Astrocyte of the spinal cord (primary cell): Measurements from ENCODE around the gene LIPM.

Experiments used
- DNase-seq: peaks from one replicate; pipeline ENCODE4 v3.0.0; 2011; ENCODE audit warnings: low read depth, low spot score
- H3K4me3 ChIP-seq: 2 replicates; pipeline ENCODE4 v1.5.1; 2011; ENCODE audit warnings: low read depth, mild to moderate bottlenecking, low read length, moderate library complexity
- in situ Hi-C: cut with HindIII; loops from 2 replicates; pipeline ENCODE4 v1.10.0; 2017; ENCODE audit warnings: low sequenced_read_pairs
- TF ChIP-seq, protein P1 (sequence below): IDR thresholded peaks from 2 replicates; pipeline ENCODE4 v1.5.1; 2012; ENCODE audit warnings: low read depth, mild to moderate bottlenecking, low read length, inconsistent platforms

Gene LIPM

DNA sequence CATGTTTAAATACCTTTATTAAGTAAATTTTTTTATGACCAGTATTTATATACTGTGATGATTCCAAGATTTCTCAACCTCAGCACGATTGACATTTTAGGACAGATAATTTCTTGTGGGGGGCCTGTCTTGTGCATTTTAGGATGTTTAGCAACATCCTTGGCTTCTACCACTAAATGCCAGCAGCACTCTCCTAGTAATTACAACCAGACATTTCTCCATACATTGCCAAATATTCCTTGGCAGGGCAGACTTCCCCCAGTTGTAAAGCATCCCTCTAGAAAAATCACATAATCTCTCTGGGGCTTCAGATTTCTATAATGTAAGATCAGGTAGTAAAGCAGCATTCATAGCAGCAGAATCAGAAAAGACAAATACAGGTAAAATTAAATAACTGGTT is 7.8 kb upstream of the LIPM start:
- in situ Hi-C loops = no loop called here
- DNase-seq = no peak
- no peak overlapping the region for H3K4me3 ChIP-seq
- TF ChIP-seq, protein P1, sequence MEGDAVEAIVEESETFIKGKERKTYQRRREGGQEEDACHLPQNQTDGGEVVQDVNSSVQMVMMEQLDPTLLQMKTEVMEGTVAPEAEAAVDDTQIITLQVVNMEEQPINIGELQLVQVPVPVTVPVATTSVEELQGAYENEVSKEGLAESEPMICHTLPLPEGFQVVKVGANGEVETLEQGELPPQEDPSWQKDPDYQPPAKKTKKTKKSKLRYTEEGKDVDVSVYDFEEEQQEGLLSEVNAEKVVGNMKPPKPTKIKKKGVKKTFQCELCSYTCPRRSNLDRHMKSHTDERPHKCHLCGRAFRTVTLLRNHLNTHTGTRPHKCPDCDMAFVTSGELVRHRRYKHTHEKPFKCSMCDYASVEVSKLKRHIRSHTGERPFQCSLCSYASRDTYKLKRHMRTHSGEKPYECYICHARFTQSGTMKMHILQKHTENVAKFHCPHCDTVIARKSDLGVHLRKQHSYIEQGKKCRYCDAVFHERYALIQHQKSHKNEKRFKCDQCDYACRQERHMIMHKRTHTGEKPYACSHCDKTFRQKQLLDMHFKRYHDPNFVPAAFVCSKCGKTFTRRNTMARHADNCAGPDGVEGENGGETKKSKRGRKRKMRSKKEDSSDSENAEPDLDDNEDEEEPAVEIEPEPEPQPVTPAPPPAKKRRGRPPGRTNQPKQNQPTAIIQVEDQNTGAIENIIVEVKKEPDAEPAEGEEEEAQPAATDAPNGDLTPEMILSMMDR = no peak

DNA sequence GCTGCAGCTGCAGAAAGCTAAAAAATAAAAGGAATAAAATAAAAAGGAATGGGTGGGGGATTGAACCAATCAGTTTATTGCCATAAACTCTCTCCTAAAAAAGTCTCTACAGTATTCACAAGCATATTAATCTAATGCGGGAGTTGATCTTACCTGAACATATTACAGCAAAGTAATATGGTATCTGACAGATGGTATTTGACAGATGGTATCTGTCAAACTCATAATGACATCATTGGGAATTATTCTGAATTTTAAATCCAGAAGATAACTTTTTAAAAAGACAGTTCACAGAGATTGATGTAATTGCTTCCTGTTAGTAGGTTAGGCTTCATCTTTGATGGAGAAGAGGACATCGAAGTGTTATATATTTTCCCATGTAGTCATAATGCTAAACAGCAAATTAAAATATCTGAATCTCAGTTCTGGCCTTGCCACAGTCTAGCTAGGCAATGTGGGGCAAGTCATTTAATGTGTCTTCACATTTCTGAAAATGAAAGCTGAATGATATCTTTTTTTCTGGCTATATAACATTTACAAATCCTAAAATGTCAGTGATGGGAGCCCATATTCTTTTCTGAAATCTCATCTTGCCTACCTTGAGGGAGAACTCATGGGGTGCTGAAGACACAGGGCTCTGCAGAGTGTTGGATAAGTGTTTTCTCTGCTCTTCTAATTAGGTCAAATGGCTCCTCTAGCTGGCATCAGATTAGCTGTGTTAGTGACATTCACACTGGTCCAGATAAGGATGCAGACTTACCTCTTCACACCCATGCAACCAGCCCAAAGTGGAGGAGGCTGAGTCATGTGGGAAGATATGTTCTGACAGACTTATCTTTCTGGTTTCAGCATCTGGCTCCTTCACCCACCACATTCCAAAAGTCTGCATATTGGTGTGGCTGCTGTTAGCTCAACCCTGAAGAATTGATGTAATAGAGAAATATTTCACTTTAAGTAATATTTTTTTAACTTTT is 2.1 kb upstream of the LIPM start:
- peak; percentile 27 for DNase-seq
- TF ChIP-seq, protein P1 = no peak
- in situ Hi-C loops = no loop called here
- no peak overlapping the region for H3K4me3 ChIP-seq

DNA sequence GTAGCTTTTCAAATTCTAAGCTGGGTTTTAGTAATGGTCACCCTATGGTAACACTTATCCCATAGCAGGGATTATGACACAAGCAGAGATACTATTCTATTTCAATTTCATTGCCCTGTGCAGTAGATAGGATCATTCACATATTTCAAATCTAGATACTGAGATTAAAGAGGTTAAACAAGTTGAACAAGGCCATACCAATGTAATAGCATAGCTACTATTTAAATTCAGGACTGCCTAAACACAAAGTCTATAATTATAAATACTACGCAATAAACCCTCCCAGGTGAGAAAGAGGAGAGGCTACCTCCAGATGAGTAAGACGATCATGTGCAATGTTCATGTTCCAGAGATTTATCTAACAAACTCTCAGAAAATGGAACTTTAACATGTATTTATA is 1.1 kb downstream of the LIPM start:
- in situ Hi-C loops = no loop called here
- H3K4me3 ChIP-seq = no peak overlapping the region
- no peak for DNase-seq
- TF ChIP-seq, protein P1 = no peak

DNA sequence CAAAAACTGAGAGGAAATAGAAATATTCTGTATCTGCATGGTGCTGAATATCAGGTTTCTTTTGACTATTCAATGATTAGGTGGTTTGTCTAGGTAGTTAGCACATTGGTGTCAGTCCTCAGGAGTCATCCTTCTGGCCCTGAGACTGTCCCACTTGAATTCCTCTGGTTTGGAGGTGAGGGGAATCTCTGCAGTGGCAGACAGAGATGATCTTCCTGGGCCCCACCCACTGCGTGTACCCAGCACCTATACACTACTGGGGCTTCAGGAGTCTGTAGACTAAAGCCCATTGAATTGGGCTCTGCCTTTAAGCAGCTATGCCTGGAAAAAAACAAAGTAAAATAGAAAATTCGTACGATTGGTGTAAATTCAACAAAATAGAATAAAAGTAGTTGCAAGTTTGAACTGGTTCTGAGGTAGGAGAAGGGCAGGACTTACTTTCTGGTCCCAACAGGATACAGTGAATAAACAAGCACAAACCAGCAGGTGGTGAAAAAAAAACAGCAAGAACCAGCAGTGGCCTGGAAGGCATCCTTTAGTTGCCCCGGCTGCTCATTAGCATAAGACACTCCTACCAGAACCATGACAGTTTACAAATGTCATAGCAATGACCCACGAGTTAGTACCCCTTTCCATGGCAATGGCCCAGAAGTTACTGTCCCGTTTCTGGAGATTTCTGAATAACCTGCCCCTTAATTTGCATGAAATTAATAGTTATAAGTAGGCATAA is 1.7 kb downstream of the LIPM start:
- no peak for DNase-seq
- TF ChIP-seq, protein P1 = no peak
- in situ Hi-C loops = no loop called here
- H3K4me3 ChIP-seq = no peak overlapping the region

DNA sequence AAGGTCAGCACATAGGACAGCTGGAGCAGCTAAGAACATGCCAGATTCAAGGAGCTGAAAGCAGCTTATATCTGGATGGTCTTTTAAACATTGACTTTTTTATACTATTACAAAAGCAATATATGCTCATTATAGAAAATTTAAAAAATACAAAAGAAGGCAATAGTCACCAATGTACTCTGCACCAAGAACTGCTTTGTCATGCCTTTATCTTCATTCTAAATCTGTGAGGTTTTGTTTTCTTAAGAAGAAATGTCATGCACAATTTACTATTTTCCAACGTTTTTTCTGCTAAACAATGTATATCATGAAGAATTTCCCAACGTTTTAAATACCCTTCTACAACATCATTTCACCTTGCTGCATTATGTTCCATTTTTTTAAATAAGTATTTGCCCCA is 2.8 kb downstream of the LIPM start:
- no peak for DNase-seq
- TF ChIP-seq, protein P1 = no peak
- in situ Hi-C loops = no loop called here
- H3K4me3 ChIP-seq = no peak overlapping the region

DNA sequence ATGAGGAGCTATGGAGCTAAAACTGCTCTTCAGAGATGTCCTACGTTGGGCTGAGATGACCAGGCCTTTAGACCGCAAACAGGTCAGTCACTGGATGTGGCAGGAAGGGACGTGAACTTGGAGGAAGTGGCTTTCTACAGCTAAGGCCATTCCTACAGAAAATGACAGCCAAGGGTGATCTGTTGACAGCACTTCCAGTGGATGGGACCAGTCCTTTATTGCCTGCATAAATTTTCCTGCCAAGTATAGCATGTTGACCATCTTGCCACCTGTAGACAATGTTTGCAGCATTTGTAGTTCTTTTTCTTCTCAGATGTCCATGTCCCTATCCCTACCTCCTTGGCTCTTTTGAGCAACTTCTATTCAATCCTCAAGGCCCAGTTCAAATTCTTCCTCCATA is 3.4 kb downstream of the LIPM start:
- no peak for DNase-seq
- H3K4me3 ChIP-seq = no peak overlapping the region
- TF ChIP-seq, protein P1 = no peak
- in situ Hi-C loops = no loop called here
